Osteocyte (in vitro differentiated cells): Measurements from ENCODE around the gene CCDC87. TPM values are rescaled to one million over a fixed set of nuclear protein-coding genes. Genes with fewer than 3 reads are reported as not detected.
A peak's percentile ranks its signal among the peaks of the same experiment; 100 is the strongest.

Experiments used
- DNase-seq: peaks from one replicate; pipeline ENCODE4 v3.0.0; 2021; ENCODE audit warnings: mixed read lengths; ENCODE audit not compliant: unreplicated experiment; ENCODE audit errors: extremely low spot score
- H3K27ac Mint-ChIP-seq: one replicate; pipeline ENCODE4 v1.8.0; 2021; ENCODE audit warnings: mild to moderate bottlenecking, mixed read lengths; ENCODE audit not compliant: unreplicated experiment
- H3K27me3 Mint-ChIP-seq: one replicate; pipeline ENCODE4 v1.8.0; 2021; ENCODE audit warnings: mixed read lengths; ENCODE audit not compliant: unreplicated experiment
- H3K36me3 Mint-ChIP-seq: one replicate; pipeline ENCODE4 v1.8.0; 2021; ENCODE audit warnings: mixed read lengths; ENCODE audit not compliant: unreplicated experiment
- H3K4me1 Mint-ChIP-seq: one replicate; pipeline ENCODE4 v1.8.0; 2021; ENCODE audit warnings: mixed read lengths; ENCODE audit not compliant: unreplicated experiment
- H3K4me3 Mint-ChIP-seq: one replicate; pipeline ENCODE4 v1.8.0; 2021; ENCODE audit warnings: mild to moderate bottlenecking, moderate library complexity, mixed read lengths; ENCODE audit not compliant: unreplicated experiment
- H3K9me3 Mint-ChIP-seq: one replicate; pipeline ENCODE4 v1.8.0; 2021; ENCODE audit warnings: mixed read lengths; ENCODE audit not compliant: unreplicated experiment
- total RNA-seq: library from RNA; stranded (reverse); gene quantifications from 2 replicates; pipeline ENCODE4 v1.2.1, GENCODE V29; 2021
- TF ChIP-seq, protein P1 (sequence below): fragments of 200-600 bp; sonication (generic); IDR thresholded peaks from 2 replicates; pipeline ENCODE4 v1.5.0; 2021; ENCODE audit warnings: antibody characterized with exemption, mild to moderate bottlenecking, moderate library complexity

Gene CCDC87
- total RNA-seq, 1 donor from 2014 or later, result 0.19 TPM

DNA sequence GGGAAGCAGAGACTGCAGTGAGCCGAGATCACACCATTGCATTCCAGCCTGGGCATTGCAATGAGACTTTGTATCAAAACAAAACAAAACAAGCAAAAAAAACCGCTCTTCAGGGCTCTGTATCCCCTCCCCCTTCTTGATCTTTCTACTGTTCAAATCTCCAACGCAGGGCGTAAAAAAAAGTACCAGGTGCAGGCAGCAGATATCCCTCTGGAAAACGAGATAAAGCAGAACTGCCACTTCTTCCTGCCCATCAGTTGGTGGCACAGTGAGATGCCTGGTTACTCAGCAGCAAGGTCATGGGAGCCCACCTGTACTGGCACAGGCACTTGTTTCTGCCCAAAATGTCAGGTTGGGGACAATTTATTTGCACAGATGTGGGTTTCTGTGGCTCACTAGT lies 11.3 kb upstream of the CCDC87 start:
- H3K9me3 Mint-ChIP-seq, result no peaks in the 10 kb centered on the region
- TF ChIP-seq, protein P1, sequence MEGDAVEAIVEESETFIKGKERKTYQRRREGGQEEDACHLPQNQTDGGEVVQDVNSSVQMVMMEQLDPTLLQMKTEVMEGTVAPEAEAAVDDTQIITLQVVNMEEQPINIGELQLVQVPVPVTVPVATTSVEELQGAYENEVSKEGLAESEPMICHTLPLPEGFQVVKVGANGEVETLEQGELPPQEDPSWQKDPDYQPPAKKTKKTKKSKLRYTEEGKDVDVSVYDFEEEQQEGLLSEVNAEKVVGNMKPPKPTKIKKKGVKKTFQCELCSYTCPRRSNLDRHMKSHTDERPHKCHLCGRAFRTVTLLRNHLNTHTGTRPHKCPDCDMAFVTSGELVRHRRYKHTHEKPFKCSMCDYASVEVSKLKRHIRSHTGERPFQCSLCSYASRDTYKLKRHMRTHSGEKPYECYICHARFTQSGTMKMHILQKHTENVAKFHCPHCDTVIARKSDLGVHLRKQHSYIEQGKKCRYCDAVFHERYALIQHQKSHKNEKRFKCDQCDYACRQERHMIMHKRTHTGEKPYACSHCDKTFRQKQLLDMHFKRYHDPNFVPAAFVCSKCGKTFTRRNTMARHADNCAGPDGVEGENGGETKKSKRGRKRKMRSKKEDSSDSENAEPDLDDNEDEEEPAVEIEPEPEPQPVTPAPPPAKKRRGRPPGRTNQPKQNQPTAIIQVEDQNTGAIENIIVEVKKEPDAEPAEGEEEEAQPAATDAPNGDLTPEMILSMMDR, result no peak
- peaks cover 16% of the 10 kb centered on the region for H3K36me3 Mint-ChIP-seq
- H3K27me3 Mint-ChIP-seq, result no peaks in the 10 kb centered on the region
- DNase-seq, result no peak
- H3K4me1 Mint-ChIP-seq, result peaks cover 38% of the 10 kb centered on the region
- H3K27ac Mint-ChIP-seq, result no peak overlapping the region
- no peak overlapping the region for H3K4me3 Mint-ChIP-seq

DNA sequence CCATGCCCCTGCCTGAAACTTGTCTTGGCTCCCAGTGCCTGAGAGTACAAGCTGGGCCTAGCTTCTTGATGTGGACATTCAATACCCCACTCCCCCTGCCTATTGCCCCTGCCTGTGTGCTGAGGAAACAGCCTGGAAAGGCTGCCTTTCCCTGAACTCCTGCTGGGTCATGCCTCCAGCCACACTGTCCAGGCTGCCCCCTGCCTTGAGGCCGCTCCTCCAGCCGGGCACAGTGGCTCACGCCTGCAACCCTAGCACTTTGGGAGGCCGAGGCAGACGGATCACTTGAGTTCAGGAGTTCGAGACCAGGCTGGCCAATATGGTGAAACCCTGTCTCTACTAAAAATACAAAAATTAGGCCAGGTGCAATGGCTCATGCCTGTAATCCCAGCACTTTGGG lies 10.2 kb upstream of the CCDC87 start:
- DNase-seq, result no peak
- TF ChIP-seq, protein P1, result no peak
- Mint-ChIP-seq H3K4me3 (no peak overlapping the region), H3K36me3 (peaks cover 16% of the 10 kb centered on the region), H3K9me3 (no peaks in the 10 kb centered on the region), H3K27ac (no peak overlapping the region), H3K4me1 (peaks cover 38% of the 10 kb centered on the region), H3K27me3 (no peaks in the 10 kb centered on the region)

DNA sequence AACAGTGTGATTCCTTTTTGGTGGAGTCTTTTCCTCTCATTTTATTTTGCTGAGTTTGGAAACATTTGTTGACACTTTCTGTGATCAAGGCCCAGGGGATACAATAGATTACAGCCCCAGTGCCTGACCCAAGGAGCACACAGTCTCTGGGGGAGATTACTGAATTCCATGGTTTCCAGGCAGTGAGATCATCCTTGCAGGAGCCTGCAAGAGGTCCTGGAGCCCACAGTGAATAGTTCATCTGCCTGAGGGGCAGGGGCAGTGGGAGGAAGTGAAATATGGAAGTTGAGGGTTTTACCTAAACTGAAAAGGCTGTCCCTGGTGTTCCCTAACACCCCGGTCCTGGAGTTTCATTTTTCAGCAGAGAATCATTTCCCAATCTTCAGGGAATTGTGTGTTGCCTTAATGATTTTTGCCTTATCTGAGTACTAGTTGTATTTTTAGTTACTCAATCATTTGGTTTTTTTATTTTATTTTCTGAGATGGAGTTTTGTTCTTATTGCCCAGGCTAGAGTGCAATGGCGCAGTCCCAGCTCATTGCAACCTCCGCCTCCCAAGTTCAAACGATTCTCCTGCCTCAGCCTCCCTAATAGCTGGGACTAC lies 7.9 kb upstream of the CCDC87 start:
- TF ChIP-seq, protein P1, result no peak
- Mint-ChIP-seq H3K27ac (peak overlapping the region; percentile 45), H3K4me1 (peaks cover 31% of the 10 kb centered on the region), H3K27me3 (no peaks in the 10 kb centered on the region), H3K4me3 (no peak overlapping the region), H3K9me3 (no peaks in the 10 kb centered on the region), H3K36me3 (peaks cover 15% of the 10 kb centered on the region)
- DNase-seq, result no peak

DNA sequence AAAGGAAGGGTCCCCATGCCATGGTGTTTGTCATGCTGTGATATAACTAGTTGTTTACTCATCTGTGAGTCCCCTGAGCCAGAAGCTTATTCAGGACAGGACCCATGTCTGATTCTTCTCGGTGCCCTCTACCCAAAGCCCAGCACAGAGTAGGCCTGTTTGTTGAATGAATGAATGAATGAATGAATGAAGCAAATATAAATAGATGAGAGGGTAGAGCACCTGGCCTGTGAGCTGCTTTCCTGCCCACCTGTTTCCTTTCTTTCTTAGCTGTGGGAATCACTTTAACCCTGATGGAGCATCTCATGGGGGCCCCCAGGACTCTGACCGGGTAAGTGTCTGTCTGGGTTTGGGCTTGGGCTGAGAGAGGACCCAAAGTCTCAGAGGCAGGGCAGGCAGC lies 7.4 kb upstream of the CCDC87 start:
- TF ChIP-seq, protein P1, result no peak
- H3K9me3 Mint-ChIP-seq, result no peaks in the 10 kb centered on the region
- H3K27ac Mint-ChIP-seq, result peak overlapping the region; percentile 45
- H3K4me1 Mint-ChIP-seq, result peaks cover 36% of the 10 kb centered on the region
- no peaks in the 10 kb centered on the region for H3K27me3 Mint-ChIP-seq
- no peak overlapping the region for H3K4me3 Mint-ChIP-seq
- DNase-seq, result no peak
- H3K36me3 Mint-ChIP-seq, result peaks cover 10% of the 10 kb centered on the region

DNA sequence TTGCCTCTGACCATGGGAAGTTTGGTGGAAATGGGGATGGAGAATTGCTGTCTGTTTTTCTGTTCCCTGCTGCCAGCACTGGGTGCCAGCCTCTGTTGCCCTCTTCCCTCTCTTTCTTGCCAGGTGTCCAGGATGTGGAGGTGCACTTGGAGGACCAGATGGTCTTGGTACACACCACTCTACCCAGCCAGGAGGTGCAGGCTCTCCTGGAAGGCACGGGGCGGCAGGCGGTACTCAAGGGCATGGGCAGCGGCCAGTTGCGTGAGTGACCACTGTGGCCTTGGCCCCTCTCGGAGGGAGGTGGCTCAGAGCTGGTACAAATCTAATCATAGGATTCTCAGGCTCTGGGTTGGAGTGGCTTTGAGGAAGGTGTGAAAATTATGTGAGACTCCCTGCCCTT lies 6.1 kb upstream of the CCDC87 start:
- H3K9me3 Mint-ChIP-seq, result no peaks in the 10 kb centered on the region
- H3K36me3 Mint-ChIP-seq, result peaks cover 5% of the 10 kb centered on the region
- H3K4me3 Mint-ChIP-seq, result no peak overlapping the region
- TF ChIP-seq, protein P1, result no peak
- H3K4me1 Mint-ChIP-seq, result peaks cover 43% of the 10 kb centered on the region
- no peak overlapping the region for H3K27ac Mint-ChIP-seq
- DNase-seq, result no peak
- no peaks in the 10 kb centered on the region for H3K27me3 Mint-ChIP-seq
